Ovary (tissue), 9 donors: ENCODE results near the gene NSG2. TPM values are rescaled to one million over a fixed set of nuclear protein-coding genes. Genes with fewer than 3 reads are reported as not detected.

Source experiments
- DNase-seq, 5 donors: peaks; one replicate each; pipeline ENCODE4 v3.0.0-alpha.2; 2019 to 2020
- H3K27ac ChIP-seq, 2 donors: fragments of 200-600 bp; one replicate each; pipeline versions ENCODE4 v1.5.1 to v1.8.0; 2019 to 2022
- H3K27me3 ChIP-seq: fragments of 200-600 bp; one replicate; pipeline ENCODE4 v1.8.0; 2022
- H3K36me3 ChIP-seq: fragments of 200-600 bp; sonication (generic); one replicate; pipeline ENCODE4 v1.5.1; 2019
- H3K4me1 ChIP-seq: one replicate; pipeline ENCODE4 v1.8.1; 2013; ENCODE audit warnings: mild to moderate bottlenecking, moderate library complexity; ENCODE audit not compliant: insufficient read depth
- H3K4me3 ChIP-seq: fragments of 200-600 bp; sonication (generic); one replicate; pipeline ENCODE4 v1.5.1; 2017
- H3K9me3 ChIP-seq, 2 donors: fragments of 200-600 bp in 1 of 2; sonication (generic) in 1 of 2; one replicate each; pipeline versions ENCODE4 v1.5.1 to v1.8.1; 2013 to 2019; ENCODE audit warnings: mild to moderate bottlenecking in 1 of 2, moderate library complexity in 1 of 2
- CTCF ChIP-seq, 3 donors: fragments of 450-650 bp in 2 of 3; fragments of 200-600 bp in 1 of 3; IDR thresholded peaks; one replicate each; pipeline versions ENCODE4 v1.5.1 to v1.8.0; 2016 to 2022; ENCODE audit warnings: antibody characterized with exemption in 3 of 3, mild to moderate bottlenecking in 1 of 3
- EP300 ChIP-seq: sonication (generic); formaldehyde crosslinking; IDR thresholded peaks from one replicate; pipeline ENCODE4 v1.6.1; 2017; ENCODE audit warnings: antibody characterized with exemption
- POLR2A ChIP-seq: fragments of 450-650 bp; IDR thresholded peaks from one replicate; pipeline ENCODE4 v1.6.1; 2017; ENCODE audit warnings: antibody characterized with exemption, mild to moderate bottlenecking, moderate library complexity
- WGBS, 3 donors: extraction: QIAGEN DNeasy Blood & Tissue Kit in 1 of 3; methylation state at CpG; one replicate each; pipeline versions ENCODE4 v1.1.5 to v1.1.7; 2013 to 2017; 5-methylcytosine and 5-hydroxymethylcytosine counted together
- intact Hi-C, 4 donors: fragments of 100-400 bp; cut with DNase I; formaldehyde crosslinking; loops; one replicate each; pipeline versions ENCODE4 v1.11.0 to v1.15.1; 2022 to 2023
- polyA plus RNA-seq, 2 donors: library from polyadenylated mRNA; stranded (reverse); fragments of 200-250 nt in 1 of 2; fragments of 350-450 nt in 1 of 2; fragmentation: Illumina TruSeq in 1 of 2; extraction: RNeasy Lipid Tissue Mini Kit (QIAGEN cat#74804) in 1 of 2; gene quantifications; one replicate each; pipeline ENCODE4 v1.2.3, GENCODE V29; 2013 to 2014
- total RNA-seq, 7 donors: library from RNA; depleted of rRNA in 2 of 7; stranded (reverse); fragments of >200 nt in 2 of 7; fragmentation: NEBNext Ultra II Directional in 3 of 7; extraction: Animal tissue kit (Norgen Biotek cat#: 25700) in 3 of 7; gene quantifications; one replicate each; pipeline versions ENCODE4 v1.1.0 to v1.2.4, GENCODE V29; 2016 to 2023
- donor health status: DM: no; HTN: no; CAD: no; lungs with moderate emphysema.
- donor health status: DM: no; HTN: no; CAD: no.
- donor health status: Bipolar disorder and iron deficiency.
- donor health status: DM: yes; HTN: yes; CAD: no.
- donor health status: DM: no; HTN: no; CAD: no.
- donor health status: DM: yes; HTN: yes; CAD: no.

NSG2 gene
- total and polyA plus RNA-seq, 9 donors: not detected

- Histone ChIP-seq H3K9me3 (no peaks in the 10 kb centered on the region), H3K4me3 (no peak overlapping the region), H3K27ac (no peak overlapping the region), H3K4me1 (no peaks in the 10 kb centered on the region), H3K27me3 (no peaks in the 10 kb centered on the region), H3K36me3 (no peaks in the 10 kb centered on the region)
- intact Hi-C loops: no loop called here
- no peak for TF ChIP-seq CTCF (IDR thresholded peaks at IDR 0.05)
- no peak for TF ChIP-seq POLR2A
- no peak for TF ChIP-seq EP300
- 78 to 86% (median 86%) methylated on average over 6 of the region's 6 CpGs for WGBS, 3 donors
- DNase-seq: no peak
These were observed 104.5 kb downstream of the NSG2 start for GRCh38 chr5:174149989-174150388.

GRCh38 chr5:174151599-174152181, 106.2 kb downstream of the NSG2 start:
- Histone ChIP-seq H3K27me3 (no peaks in the 10 kb centered on the region), H3K9me3 (no peaks in the 10 kb centered on the region), H3K4me3 (no peak overlapping the region), H3K27ac (no peak overlapping the region), H3K36me3 (no peaks in the 10 kb centered on the region), H3K4me1 (no peaks in the 10 kb centered on the region)
- 62 to 66% (median 62%) methylated on average over 3 of the region's 3 CpGs for WGBS, 3 donors
- intact Hi-C loops: no loop called here
- TF ChIP-seq EP300: no peak
- TF ChIP-seq POLR2A: no peak
- TF ChIP-seq CTCF (IDR thresholded peaks at IDR 0.05): no peak
- DNase-seq: no peak

GRCh38 chr5:174154559-174154958, 109.1 kb downstream of the NSG2 start:
- TF ChIP-seq EP300 (no peak), POLR2A (no peak), CTCF (IDR thresholded peaks at IDR 0.05) (no peak)
- Histone ChIP-seq H3K4me3 (no peak overlapping the region), H3K27me3 (no peaks in the 10 kb centered on the region), H3K27ac (no peak overlapping the region), H3K9me3 (no peaks in the 10 kb centered on the region), H3K36me3 (no peaks in the 10 kb centered on the region), H3K4me1 (no peaks in the 10 kb centered on the region)
- intact Hi-C loops: no loop called here
- 62 to 78% (median 70%) methylated on average over 1 of the region's 1 CpG for WGBS, 3 donors
- DNase-seq: no peak

- no peak for DNase-seq
- 18 to 48% (median 35%) methylated on average over 1 of the region's 1 CpG for WGBS, 3 donors
- H3K4me3 ChIP-seq: no peak overlapping the region
- TF ChIP-seq POLR2A (no peak), EP300 (no peak), CTCF (IDR thresholded peaks at IDR 0.05) (no peak)
- H3K27ac ChIP-seq: no peak overlapping the region
- H3K36me3 ChIP-seq: no peaks in the 10 kb centered on the region
- H3K9me3 ChIP-seq: no peaks in the 10 kb centered on the region
- H3K27me3 ChIP-seq: no peaks in the 10 kb centered on the region
- no peaks in the 10 kb centered on the region for H3K4me1 ChIP-seq
- intact Hi-C loops: no loop called here
These were observed 109.8 kb downstream of the NSG2 start for GRCh38 chr5:174155281-174155680.
